ENCODE measurements around the gene COL6A5.
"Not testable (repeated sequence)": the region's sequence is repeated elsewhere in the genome, so short reads cannot be mapped to it uniquely, and the experiment has no call there.

COL6A5 gene

GRCh38 chr3:130384476-130385025 lies 39.1 kb downstream of the COL6A5 start:
- DNase-seq (ENCODE audit: low read depth): no peak

- DNase-seq (ENCODE audit: low read depth): no peak
Observed at GRCh38 chr3:130386604-130387263, 41.3 kb downstream of the COL6A5 start.

GRCh38 chr3:130389743-130390478 lies 44.4 kb downstream of the COL6A5 start:
- DNase-seq (ENCODE audit: low read depth): no peak

- no peak for DNase-seq (ENCODE audit: low read depth)
Observed at GRCh38 chr3:130392266-130392665, 46.8 kb downstream of the COL6A5 start.

GRCh38 chr3:130393594-130393993 lies 48.1 kb downstream of the COL6A5 start:
- no peak for DNase-seq (ENCODE audit: low read depth)

GRCh38 chr3:130395331-130395730 lies 49.9 kb downstream of the COL6A5 start:
- DNase-seq (ENCODE audit: low read depth): no peak

- DNase-seq (ENCODE audit: low read depth): no peak
Observed at GRCh38 chr3:130395916-130396315, 50.4 kb downstream of the COL6A5 start.

GRCh38 chr3:130404401-130404800 lies 58.9 kb downstream of the COL6A5 start:
- no peak for DNase-seq (ENCODE audit: low read depth)

GRCh38 chr3:130405956-130406355 lies 60.5 kb downstream of the COL6A5 start:
- no peak for DNase-seq (ENCODE audit: low read depth)

- DNase-seq (ENCODE audit: low read depth): not testable (repeated sequence)
Observed at GRCh38 chr3:130408253-130408652, 62.8 kb downstream of the COL6A5 start.

GRCh38 chr3:130411320-130411719 lies 65.8 kb downstream of the COL6A5 start:
- no peak for DNase-seq (ENCODE audit: low read depth)

- DNase-seq (ENCODE audit: low read depth): no peak
Observed at GRCh38 chr3:130412991-130413560, 67.6 kb downstream of the COL6A5 start.

- DNase-seq (ENCODE audit: low read depth): no peak
Observed at GRCh38 chr3:130414457-130414856, 69.0 kb downstream of the COL6A5 start.

- no peak for DNase-seq (ENCODE audit: low read depth)
Observed at GRCh38 chr3:130420466-130420865, 75.0 kb downstream of the COL6A5 start.

GRCh38 chr3:130423064-130423463 lies 77.6 kb downstream of the COL6A5 start:
- DNase-seq (ENCODE audit: low read depth): no peak

- DNase-seq (ENCODE audit: low read depth): no peak
Observed at GRCh38 chr3:130424837-130425236, 79.4 kb downstream of the COL6A5 start.

- no peak for DNase-seq (ENCODE audit: low read depth)
Observed at GRCh38 chr3:130425484-130425883, 80.0 kb downstream of the COL6A5 start.

- DNase-seq (ENCODE audit: low read depth): no peak
Observed at GRCh38 chr3:130426206-130426605, 80.7 kb downstream of the COL6A5 start.

- DNase-seq (ENCODE audit: low read depth): no peak
Observed at GRCh38 chr3:130428871-130429712, 83.6 kb downstream of the COL6A5 start.

- no peak for DNase-seq (ENCODE audit: low read depth)
Observed at GRCh38 chr3:130429713-130430023, 84.2 kb downstream of the COL6A5 start.

GRCh38 chr3:130430266-130430665 lies 84.8 kb downstream of the COL6A5 start:
- no peak for DNase-seq (ENCODE audit: low read depth)

- DNase-seq (ENCODE audit: low read depth): not testable (repeated sequence)
Observed at GRCh38 chr3:130432086-130432485, 86.6 kb downstream of the COL6A5 start.

All from activated gamma-delta T cell treated with anti-CD3 and anti-CD28 coated beads, Interleukin-2, amount 50 U/mL, for 16 hours (primary cell).